HEK293T (cell line): ENCODE data around the gene PDXP.
"Not testable (repeated sequence)": the region's sequence is repeated elsewhere in the genome, so short reads cannot be mapped to it uniquely, and the experiment has no call there.

Experiments used
- ARNT ChIP-seq: fragments of 450-650 bp; IDR thresholded peaks from 2 replicates; pipeline ENCODE4 v1.6.1; 2017; ENCODE audit warnings: mild to moderate bottlenecking
- BHLHE40 ChIP-seq: fragments of 450-650 bp; IDR thresholded peaks from 2 replicates; pipeline ENCODE4 v1.6.1; 2016; ENCODE audit warnings: mild to moderate bottlenecking, moderate library complexity, borderline replicate concordance
- CTBP1 ChIP-seq: fragments of 450-650 bp; IDR thresholded peaks from 2 replicates; pipeline ENCODE4 v1.6.1; 2016; ENCODE audit warnings: borderline replicate concordance
- FOXA1 ChIP-seq: fragments of 450-650 bp; IDR thresholded peaks from 2 replicates; pipeline ENCODE4 v1.6.1; 2016; ENCODE audit warnings: mild to moderate bottlenecking
- FOXM1 ChIP-seq: fragments of 450-650 bp; IDR thresholded peaks from 2 replicates; pipeline ENCODE4 v1.6.1; 2017; ENCODE audit warnings: mild to moderate bottlenecking, borderline replicate concordance
- HDGF ChIP-seq: fragments of 450-650 bp; IDR thresholded peaks from 2 replicates; pipeline ENCODE4 v1.6.1; 2017; ENCODE audit warnings: antibody characterized with exemption, borderline replicate concordance
- L3MBTL2 ChIP-seq: fragments of 450-650 bp; conservative IDR thresholded peaks from 2 replicates; pipeline ENCODE4 v1.6.1; 2016; ENCODE audit warnings: mild to moderate bottlenecking
- LEF1 ChIP-seq: fragments of 450-650 bp; IDR thresholded peaks from 2 replicates; pipeline ENCODE4 v1.6.1; 2017; ENCODE audit warnings: mild to moderate bottlenecking, borderline replicate concordance
- NFRKB ChIP-seq: fragments of 450-650 bp; IDR thresholded peaks from 2 replicates; pipeline ENCODE4 v1.6.1; 2016; ENCODE audit warnings: mild to moderate bottlenecking, moderate library complexity
- SP1 ChIP-seq: fragments of 450-650 bp; IDR thresholded peaks from 2 replicates; pipeline ENCODE4 v1.6.1; 2017
- SUZ12 ChIP-seq: fragments of 450-650 bp; IDR thresholded peaks from 2 replicates; pipeline ENCODE4 v1.6.1; 2016; ENCODE audit warnings: mild to moderate bottlenecking
- ZNF384 ChIP-seq: fragments of 450-650 bp; IDR thresholded peaks from 2 replicates; pipeline ENCODE4 v1.6.1; 2016

- TF ChIP-seq SUZ12, LEF1, SP1, ARNT, BHLHE40, ZNF384, CTBP1, FOXA1, HDGF, FOXM1, L3MBTL2, NFRKB: not testable (repeated sequence)
Observed at GRCh38 chr22:37610153-37610475, 48.4 kb upstream of the PDXP start.
